GM18505 (cell line): ENCODE results near the gene TRH.

Source experiments
- ATAC-seq: cut with Tn5 transposase; IDR thresholded peaks from one replicate; pipeline ENCODE4 v1.9.1; 2021; ENCODE audit not compliant: unreplicated experiment
- POLR2A ChIP-seq: IDR thresholded peaks from 4 replicates; pipeline ENCODE4 v1.6.1; 2011; ENCODE audit warnings: borderline replicate concordance; ENCODE audit not compliant: insufficient read depth, insufficient read length; ENCODE audit errors: extremely low read depth

Gene TRH

GRCh38 chr3:129974564-129974832 lies at the start of gene TRH:
TSS of gene TRH (plus strand) at chr3:129974720. CDS start at chr3:129975817, 1,097 bp downstream.
- TF ChIP-seq POLR2A, result no peak
- no peak for ATAC-seq

GRCh38 chr3:129927072-129927471 lies 47.4 kb upstream of the TRH start:
- ATAC-seq, result no peak
- TF ChIP-seq POLR2A, result no peak

GRCh38 chr3:129929383-129929782 lies 45.1 kb upstream of the TRH start:
- TF ChIP-seq POLR2A, result no peak
- ATAC-seq, result no peak

- no peak for TF ChIP-seq POLR2A
- ATAC-seq, result no peak
Measured at GRCh38 chr3:129933471-129933870, 41.0 kb upstream of the TRH start.

- ATAC-seq, result no peak
- no peak for TF ChIP-seq POLR2A
Measured at GRCh38 chr3:129934234-129935123, 40.0 kb upstream of the TRH start.

GRCh38 chr3:129936757-129937156 lies 37.8 kb upstream of the TRH start:
- no peak for TF ChIP-seq POLR2A
- ATAC-seq, result no peak

GRCh38 chr3:129937717-129938116 lies 36.8 kb upstream of the TRH start:
- no peak for TF ChIP-seq POLR2A
- no peak for ATAC-seq

- TF ChIP-seq POLR2A, result no peak
- ATAC-seq, result no peak
Measured at GRCh38 chr3:129938140-129938930, 36.2 kb upstream of the TRH start.

GRCh38 chr3:129940086-129940485 lies 34.4 kb upstream of the TRH start:
- no peak for ATAC-seq
- no peak for TF ChIP-seq POLR2A

- no peak for ATAC-seq
- no peak for TF ChIP-seq POLR2A
Measured at GRCh38 chr3:129942296-129942695, 32.2 kb upstream of the TRH start.

- no peak for TF ChIP-seq POLR2A
- no peak for ATAC-seq
Measured at GRCh38 chr3:129943020-129943419, 31.5 kb upstream of the TRH start.

GRCh38 chr3:129944709-129945108 lies 29.8 kb upstream of the TRH start:
- no peak for TF ChIP-seq POLR2A

GRCh38 chr3:129947538-129948240 lies 26.8 kb upstream of the TRH start:
- ATAC-seq, result no peak
- no peak for TF ChIP-seq POLR2A

More at GRCh38 chr3:129944709-129945108, 29.8 kb upstream of the TRH start:
- ATAC-seq, result no peak
